C1 segment of cervical spinal cord (tissue), 14 donors: ENCODE measurements around the gene ANAPC2.
A peak's percentile ranks its signal among the peaks of the same experiment; 100 is the strongest.

ENCODE experiments used
- DNase-seq, 14 donors: peaks; one replicate each; lab custom pipeline; 2025; lab: John Stamatoyannopoulos, UW

Gene ANAPC2

GRCh38 chr9:137176302-137177182, 11.8 kb downstream of the ANAPC2 start:
- peak in 1 of 14 donors; percentile 66 for DNase-seq

- no peak for DNase-seq
Observed at GRCh38 chr9:137175345-137175961, 12.9 kb downstream of the ANAPC2 start.

- peak in 1 of 14 donors; percentile 71 for DNase-seq
Observed at GRCh38 chr9:137174722-137175293, 13.6 kb downstream of the ANAPC2 start.

GRCh38 chr9:137173796-137174664, 14.3 kb downstream of the ANAPC2 start:
- no peak for DNase-seq

- DNase-seq: peak in 1 of 14 donors; percentile 42
Observed at GRCh38 chr9:137172901-137173795, 15.2 kb downstream of the ANAPC2 start.

GRCh38 chr9:137171149-137171900, 17.0 kb downstream of the ANAPC2 start:
- DNase-seq: no peak

GRCh38 chr9:137170486-137171148, 17.7 kb downstream of the ANAPC2 start:
- no peak for DNase-seq

GRCh38 chr9:137169896-137170358, 18.4 kb downstream of the ANAPC2 start, which contains the start of gene LRRC26:
TSS of gene LRRC26 (minus strand) at chr9:137170051. CDS start at chr9:137169943, 108 bp downstream.
- no peak for DNase-seq

- peak in 2 of 14 donors; percentile 26 to 79 for DNase-seq
Observed at GRCh38 chr9:137168904-137169856, 19.2 kb downstream of the ANAPC2 start.

GRCh38 chr9:137168573-137168903, 19.8 kb downstream of the ANAPC2 start:
- peak in 1 of 14 donors; percentile 72 for DNase-seq

- peak in 1 of 14 donors; percentile 68 for DNase-seq
Observed at GRCh38 chr9:137167747-137168572, 20.4 kb downstream of the ANAPC2 start.

GRCh38 chr9:137167277-137167746, 21.0 kb downstream of the ANAPC2 start:
- peak in 1 of 14 donors; percentile 45 for DNase-seq

GRCh38 chr9:137166380-137167229, 21.8 kb downstream of the ANAPC2 start:
- DNase-seq: peak in 1 of 14 donors; percentile 69

GRCh38 chr9:137165250-137165836, 23.0 kb downstream of the ANAPC2 start:
- DNase-seq: no peak
